Coronary artery (tissue), 2 donors: Measurements from ENCODE around the gene GNAT2.
A peak's percentile ranks its signal among the peaks of the same experiment; 100 is the strongest.

Experiments
- DNase-seq: peaks from one replicate; pipeline ENCODE4 v3.0.0-alpha.2; 2017; ENCODE audit warnings: low spot score
- H3K27ac ChIP-seq, 2 donors: fragments of 200-600 bp; sonication (generic); one replicate each; pipeline ENCODE4 v1.5.1; 2016 to 2019
- H3K4me3 ChIP-seq: fragments of 200-600 bp; sonication (generic); 2 replicates; pipeline ENCODE4 v1.5.1; 2016; ENCODE audit warnings: mild to moderate bottlenecking, moderate library complexity
- TF ChIP-seq, protein P1 (sequence below): fragments of 200-600 bp; sonication (generic); IDR thresholded peaks from one replicate; pipeline ENCODE4 v1.5.1; 2019; ENCODE audit warnings: antibody characterized with exemption

The GNAT2 gene

GRCh38 chr1:109630081-109630897 lies 10.9 kb upstream of the GNAT2 start:
- no peak for DNase-seq
- H3K27ac ChIP-seq: no peak overlapping the region
- TF ChIP-seq, protein P1, sequence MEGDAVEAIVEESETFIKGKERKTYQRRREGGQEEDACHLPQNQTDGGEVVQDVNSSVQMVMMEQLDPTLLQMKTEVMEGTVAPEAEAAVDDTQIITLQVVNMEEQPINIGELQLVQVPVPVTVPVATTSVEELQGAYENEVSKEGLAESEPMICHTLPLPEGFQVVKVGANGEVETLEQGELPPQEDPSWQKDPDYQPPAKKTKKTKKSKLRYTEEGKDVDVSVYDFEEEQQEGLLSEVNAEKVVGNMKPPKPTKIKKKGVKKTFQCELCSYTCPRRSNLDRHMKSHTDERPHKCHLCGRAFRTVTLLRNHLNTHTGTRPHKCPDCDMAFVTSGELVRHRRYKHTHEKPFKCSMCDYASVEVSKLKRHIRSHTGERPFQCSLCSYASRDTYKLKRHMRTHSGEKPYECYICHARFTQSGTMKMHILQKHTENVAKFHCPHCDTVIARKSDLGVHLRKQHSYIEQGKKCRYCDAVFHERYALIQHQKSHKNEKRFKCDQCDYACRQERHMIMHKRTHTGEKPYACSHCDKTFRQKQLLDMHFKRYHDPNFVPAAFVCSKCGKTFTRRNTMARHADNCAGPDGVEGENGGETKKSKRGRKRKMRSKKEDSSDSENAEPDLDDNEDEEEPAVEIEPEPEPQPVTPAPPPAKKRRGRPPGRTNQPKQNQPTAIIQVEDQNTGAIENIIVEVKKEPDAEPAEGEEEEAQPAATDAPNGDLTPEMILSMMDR: peak; percentile 34
- H3K4me3 ChIP-seq: no peak overlapping the region

DNA sequence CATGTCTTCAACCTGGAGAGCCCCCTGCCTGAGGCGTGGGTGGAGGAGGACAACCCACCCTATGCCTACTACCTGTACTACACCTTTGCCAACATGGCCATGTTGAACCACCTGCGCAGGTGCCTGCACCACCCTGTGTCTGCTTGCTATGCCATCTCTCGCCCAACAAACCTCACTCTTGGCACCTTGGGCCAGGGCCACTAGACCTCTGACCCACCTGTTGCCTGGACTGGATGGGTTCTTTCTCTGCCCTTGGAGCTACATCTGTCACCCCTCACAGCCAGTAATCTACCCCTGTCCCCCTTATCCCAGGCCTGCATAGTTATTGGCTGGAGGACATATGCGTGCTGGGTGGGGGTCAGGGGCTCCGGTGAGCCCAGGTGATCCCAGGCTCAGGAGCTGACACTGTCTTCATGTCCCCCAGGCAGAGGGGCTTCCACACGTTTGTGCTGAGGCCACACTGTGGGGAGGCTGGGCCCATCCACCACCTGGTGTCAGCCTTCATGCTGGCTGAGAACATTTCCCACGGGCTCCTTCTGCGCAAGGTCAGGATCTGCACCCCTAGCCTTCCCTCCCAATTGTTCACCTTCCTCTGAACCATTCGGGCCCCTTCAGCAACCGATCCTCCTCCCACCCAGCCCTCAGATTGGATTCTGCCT lies 10.1 kb upstream of the GNAT2 start:
- no peak overlapping the region for H3K4me3 ChIP-seq
- H3K27ac ChIP-seq: no peak overlapping the region
- TF ChIP-seq, protein P1: no peak
- no peak for DNase-seq

DNA sequence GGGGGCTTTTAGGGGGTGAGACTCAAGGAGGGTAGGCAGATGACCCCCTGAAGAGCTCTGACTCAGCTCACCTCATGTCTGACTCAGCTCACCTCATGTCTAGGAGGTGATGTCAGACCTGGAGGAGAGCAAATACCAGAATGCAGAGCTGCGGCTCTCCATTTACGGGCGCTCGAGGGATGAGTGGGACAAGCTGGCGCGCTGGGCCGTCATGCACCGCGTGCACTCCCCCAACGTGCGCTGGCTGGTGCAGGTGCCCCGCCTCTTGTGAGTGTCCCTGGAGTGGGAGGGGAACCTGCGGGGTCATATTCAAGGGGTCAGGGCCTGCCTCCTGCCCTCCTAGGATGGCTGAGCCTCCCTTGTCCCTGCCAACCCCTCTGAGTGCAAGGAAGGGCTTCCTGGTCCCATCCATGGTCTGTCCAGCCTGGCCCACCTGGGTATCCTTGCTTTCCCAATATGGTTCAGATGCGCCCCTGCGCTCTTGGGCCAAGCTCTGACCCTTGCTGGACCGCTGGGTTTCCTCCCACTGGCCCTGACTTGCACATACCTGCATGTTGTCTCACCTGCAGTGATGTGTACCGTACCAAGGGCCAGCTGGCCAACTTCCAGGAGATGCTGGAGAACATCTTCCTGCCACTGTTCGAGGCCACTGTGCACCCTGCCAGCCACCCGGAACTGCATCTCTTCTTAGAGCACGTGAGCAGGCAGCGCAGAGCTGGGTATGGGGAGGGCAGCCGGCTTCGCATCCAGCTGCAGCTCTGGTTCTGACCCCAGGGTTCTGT lies 9.3 kb upstream of the GNAT2 start:
- no peak for DNase-seq
- no peak overlapping the region for H3K27ac ChIP-seq
- no peak overlapping the region for H3K4me3 ChIP-seq
- TF ChIP-seq, protein P1: no peak

GRCh38 chr1:109627692-109628399 lies 8.4 kb upstream of the GNAT2 start:
- TF ChIP-seq, protein P1: no peak
- DNase-seq: no peak
- no peak overlapping the region for H3K4me3 ChIP-seq
- no peak overlapping the region for H3K27ac ChIP-seq

GRCh38 chr1:109626682-109627408 lies 7.4 kb upstream of the GNAT2 start:
- no peak for DNase-seq
- TF ChIP-seq, protein P1: no peak
- Histone ChIP-seq H3K27ac (no peak overlapping the region), H3K4me3 (no peak overlapping the region)
